ENCODE measurements around the gene AMMECR1L.
"Not testable (repeated sequence)": the region's sequence is repeated elsewhere in the genome, so short reads cannot be mapped to it uniquely, and the experiment has no call there.

AMMECR1L gene

DNA sequence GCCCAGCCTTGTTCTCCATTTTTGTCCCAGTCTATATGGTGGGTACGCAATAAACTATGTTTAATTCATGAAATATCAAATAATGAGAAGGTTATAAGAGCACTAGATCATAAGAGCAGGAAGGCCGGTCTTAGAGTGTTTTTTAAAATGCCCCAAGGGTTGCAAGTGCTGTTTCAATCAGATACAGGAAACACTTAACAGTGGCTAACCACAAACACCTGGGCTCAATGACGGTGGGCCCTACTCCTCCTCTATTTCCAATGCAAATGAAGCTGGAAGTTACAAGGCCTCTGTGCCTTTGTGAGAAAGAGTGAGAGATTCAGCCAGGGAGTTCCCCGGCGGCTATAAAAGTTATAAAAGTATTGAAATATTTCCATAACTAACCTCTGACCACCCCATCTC, 55.9 kb downstream of the AMMECR1L start:
- no peak for DNase-seq

DNA sequence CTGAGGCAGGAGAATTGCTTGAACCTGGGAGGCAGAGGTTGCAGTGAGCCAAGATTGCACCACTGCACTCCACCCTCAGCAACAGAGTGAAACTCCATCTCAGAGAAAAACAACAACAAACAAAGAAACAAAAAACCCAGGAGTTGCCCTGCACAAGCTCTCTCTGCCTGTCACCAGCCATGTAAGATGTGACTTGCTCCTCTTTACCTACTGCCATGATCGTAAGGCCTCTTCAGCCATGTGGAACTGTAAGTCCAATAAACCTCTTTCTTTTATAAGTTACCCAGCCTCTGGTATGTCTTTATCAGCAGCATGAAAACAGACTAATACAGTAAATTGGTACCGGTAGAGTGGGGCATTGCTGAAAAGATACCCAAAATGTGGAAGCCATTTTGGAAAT, 59.0 kb downstream of the AMMECR1L start:
- not testable (repeated sequence) for DNase-seq

DNA sequence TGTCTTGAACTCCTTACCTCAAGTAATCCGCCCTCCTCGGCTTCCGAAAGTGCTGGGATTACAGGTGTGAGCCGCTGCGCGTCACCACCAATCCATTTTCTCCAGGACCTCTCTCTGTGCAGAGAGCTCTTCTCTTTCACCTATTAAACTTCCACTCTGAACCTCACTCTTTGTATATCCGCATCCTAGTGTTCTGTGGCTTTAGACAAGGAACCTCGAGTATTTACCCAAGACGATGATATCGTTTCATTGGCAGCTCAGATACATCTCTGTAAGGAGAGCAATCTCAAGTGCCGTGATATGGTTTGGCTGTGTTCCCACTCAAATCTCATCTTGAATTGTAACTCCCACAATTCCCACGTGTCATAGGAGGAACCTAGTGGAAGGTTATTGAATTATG, 59.7 kb downstream of the AMMECR1L start:
- DNase-seq: no peak

DNA sequence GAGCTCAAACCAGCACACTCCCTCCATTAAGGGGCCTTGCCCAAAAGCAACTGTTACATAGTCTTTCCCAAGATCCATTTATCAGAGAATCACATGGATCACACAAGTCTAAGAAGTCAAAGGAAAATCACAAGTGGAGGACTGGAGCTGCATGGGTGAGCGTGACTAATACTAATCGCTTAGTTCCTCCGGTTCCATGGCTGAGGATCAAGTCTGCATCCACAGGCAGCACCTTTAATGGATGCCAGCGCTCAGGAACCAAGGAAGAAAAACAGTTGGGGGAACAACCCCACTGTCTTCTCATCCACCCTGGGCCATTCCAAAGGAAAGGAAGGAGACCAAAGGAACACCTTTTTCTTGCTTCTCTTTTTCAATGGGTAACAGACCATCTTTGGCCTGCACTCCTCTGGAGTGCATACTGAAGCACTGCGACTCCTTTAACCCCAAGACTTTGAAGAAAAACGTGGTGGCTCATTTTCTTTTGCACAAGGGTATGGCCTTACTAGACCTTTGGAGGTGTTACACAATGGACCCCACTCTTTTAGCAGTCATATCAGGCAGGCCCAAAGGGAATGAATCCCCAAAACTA, 65.6 kb downstream of the AMMECR1L start:
- no peak for DNase-seq

DNA sequence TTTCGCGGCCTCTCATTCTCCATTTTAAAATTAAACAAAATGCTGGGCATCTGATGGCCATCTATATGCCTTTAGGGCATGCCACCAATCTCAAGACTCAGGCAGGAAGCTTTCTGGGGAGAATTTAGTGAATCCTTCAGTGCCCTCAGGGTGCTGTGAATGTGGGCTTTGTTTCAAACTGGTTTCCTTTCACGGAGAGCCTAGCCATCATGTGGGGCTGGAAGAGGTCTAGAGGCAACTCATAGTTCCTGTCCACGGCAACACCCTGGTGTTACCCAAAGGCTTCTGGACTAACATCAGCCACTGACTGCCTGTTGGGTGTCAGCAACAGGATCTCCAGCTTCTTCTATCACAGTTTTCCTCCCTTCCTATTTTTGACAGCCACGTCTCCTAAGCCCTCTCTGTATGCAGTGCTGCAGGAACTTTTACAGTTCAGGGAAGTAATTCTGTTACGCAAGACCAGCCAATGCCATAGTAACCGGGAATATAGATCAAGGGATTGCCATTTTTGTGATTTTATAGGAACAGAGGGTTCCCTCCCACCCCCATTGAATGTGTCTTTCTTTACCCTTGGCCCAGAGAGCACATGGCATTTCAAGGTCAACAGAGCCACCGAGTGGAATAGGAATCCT, 66.8 kb downstream of the AMMECR1L start:
- DNase-seq: no peak

DNA sequence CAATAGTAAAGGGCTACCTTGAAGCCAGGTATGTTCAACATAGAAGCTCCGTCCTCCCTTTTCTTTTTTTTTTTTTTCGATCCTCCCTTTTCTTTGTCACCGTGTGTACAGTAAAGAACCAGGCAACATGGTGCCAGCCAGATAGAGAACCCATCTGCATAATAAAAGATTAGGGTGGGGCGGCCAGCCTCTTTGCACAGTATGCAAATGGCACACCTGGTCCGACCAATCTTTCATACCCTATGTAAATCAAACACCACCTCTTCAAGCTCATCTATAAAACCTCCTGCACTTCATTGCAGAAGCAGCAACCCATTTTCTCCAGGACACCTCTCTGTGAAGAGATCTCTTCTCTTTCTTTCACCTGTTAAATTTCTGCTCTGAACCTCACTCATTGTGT, 67.5 kb downstream of the AMMECR1L start:
- DNase-seq: no peak

DNA sequence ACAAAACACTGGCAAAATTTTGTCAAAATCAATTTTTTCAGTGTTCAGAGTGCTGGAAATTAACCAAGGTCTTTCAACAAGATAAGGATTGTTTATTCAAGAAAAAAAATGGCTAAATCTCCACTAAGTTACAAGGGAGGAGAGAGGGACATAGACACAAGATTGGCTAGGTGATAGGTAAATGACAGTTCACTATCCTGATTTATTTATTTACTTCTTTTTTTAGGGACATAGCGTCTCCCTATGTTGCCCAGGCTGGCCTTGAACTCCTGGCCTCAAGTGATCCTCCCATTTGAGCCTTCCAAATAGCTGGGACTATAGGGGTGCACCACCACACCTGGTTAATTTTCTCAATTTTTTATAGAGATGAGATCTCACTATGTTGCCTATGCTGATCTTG, 71.1 kb downstream of the AMMECR1L start:
- no peak for DNase-seq

DNA sequence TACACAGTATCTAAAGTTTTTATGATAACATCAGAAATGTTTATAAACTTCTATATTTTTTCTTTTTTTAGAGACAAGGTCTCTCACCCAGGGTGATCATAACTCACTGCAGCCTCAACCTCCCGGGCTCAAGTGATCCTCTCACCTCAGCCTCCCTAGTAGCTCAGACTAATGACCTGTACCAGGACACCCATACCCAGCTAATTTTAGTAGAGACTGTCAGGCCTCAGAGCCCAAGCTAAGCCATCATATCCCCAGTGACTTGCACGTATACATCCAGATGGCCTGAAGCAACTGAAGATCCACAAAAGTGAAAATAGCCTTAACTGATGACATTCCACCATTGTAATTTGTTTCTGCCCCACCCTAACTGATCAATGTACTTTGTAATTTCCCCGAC, 73.3 kb downstream of the AMMECR1L start:
- DNase-seq: not testable (repeated sequence)

All from HCEC 1CT (cell line).